Measurements from ENCODE around the gene DENND1A.

DNA sequence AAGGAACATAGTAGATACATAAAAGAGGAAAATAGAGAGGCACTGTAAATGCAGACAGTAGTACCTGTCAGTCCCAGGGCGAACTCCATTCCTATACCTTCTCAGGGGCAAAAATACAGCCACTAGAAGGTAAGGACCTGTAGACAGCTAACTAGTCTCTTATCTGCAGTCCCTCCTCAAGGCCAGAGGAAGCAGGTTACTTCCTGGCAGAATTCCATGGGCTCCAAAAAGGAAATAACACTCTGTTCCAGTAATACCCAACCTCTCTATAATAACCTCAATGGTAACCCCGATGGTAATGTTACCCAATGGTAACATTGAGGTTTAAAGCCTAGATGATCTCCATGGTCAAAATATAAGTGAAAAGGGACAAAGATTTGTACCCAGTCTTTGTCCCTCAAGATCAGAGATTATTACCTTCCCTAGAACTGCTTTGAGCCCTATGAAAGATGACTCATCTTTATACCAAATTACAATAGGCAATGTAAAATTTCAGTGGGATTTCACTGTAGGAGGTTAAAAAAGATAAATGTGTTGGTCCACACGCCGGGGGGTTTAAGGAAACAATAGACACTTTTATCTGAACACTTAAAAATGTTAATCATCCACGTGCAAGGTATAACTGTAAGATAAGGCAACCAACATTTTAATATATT is 113.0 kb downstream of the DENND1A start:
- TF ChIP-seq, protein P1, sequence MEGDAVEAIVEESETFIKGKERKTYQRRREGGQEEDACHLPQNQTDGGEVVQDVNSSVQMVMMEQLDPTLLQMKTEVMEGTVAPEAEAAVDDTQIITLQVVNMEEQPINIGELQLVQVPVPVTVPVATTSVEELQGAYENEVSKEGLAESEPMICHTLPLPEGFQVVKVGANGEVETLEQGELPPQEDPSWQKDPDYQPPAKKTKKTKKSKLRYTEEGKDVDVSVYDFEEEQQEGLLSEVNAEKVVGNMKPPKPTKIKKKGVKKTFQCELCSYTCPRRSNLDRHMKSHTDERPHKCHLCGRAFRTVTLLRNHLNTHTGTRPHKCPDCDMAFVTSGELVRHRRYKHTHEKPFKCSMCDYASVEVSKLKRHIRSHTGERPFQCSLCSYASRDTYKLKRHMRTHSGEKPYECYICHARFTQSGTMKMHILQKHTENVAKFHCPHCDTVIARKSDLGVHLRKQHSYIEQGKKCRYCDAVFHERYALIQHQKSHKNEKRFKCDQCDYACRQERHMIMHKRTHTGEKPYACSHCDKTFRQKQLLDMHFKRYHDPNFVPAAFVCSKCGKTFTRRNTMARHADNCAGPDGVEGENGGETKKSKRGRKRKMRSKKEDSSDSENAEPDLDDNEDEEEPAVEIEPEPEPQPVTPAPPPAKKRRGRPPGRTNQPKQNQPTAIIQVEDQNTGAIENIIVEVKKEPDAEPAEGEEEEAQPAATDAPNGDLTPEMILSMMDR (IDR thresholded peaks at IDR 0.05), result no peak
- no peak for TF ChIP-seq POLR2A (IDR thresholded peaks at IDR 0.05)
